HepG2 (cell line): ENCODE data around the gene MSI2. TPM values are rescaled to one million over a fixed set of nuclear protein-coding genes. Genes with fewer than 3 reads are reported as not detected.

Experiments used
- ADNP ChIP-seq: sonication (generic); formaldehyde crosslinking; IDR thresholded peaks from 2 replicates; pipeline ENCODE4 v1.4.0; 2020; ENCODE audit warnings: missing genetic modification reagents
- ESRRA ChIP-seq: sonication (generic); formaldehyde crosslinking; IDR thresholded peaks from 2 replicates; pipeline ENCODE4 v1.5.1; 2020; ENCODE audit warnings: mild to moderate bottlenecking, low read depth, missing genetic modification reagents
- FOXA1 ChIP-seq, 2 experiments: fragments of 450-650 bp in 1 of 2; sonication (generic) in 1 of 2; formaldehyde crosslinking in 1 of 2; IDR thresholded peaks; 2 replicates each; pipeline versions ENCODE4 v1.4.0 to v1.6.1; 2016 to 2020; ENCODE audit warnings: missing genetic modification reagents in 1 of 2
- FOXA3 ChIP-seq: IDR thresholded peaks from 2 replicates; pipeline ENCODE4 v1.6.1; 2016; ENCODE audit warnings: missing genetic modification reagents, missing compliant biosample characterization
- HDAC1 ChIP-seq: sonication (generic); formaldehyde crosslinking; IDR thresholded peaks from 2 replicates; pipeline ENCODE4 v1.5.1; 2020; ENCODE audit warnings: mild to moderate bottlenecking, missing genetic modification reagents
- KDM1A ChIP-seq: IDR thresholded peaks from 2 replicates; pipeline ENCODE4 v1.6.1; 2016; ENCODE audit warnings: missing compliant biosample characterization
- RCOR2 ChIP-seq: IDR thresholded peaks from 2 replicates; pipeline ENCODE4 v1.6.1; 2016; ENCODE audit warnings: missing biosample characterization, missing genetic modification reagents
- ZBTB40 ChIP-seq, 2 experiments: fragments of 450-650 bp in 1 of 2; sonication (generic) in 1 of 2; formaldehyde crosslinking in 1 of 2; IDR thresholded peaks; 2 replicates each; pipeline versions ENCODE4 v1.6.1 to v1.8.0; 2016 to 2022; ENCODE audit warnings: antibody characterized with exemption in 1 of 2, mild to moderate bottlenecking in 1 of 2, missing genetic modification reagents in 1 of 2
- ZMYM2 ChIP-seq: sonication (generic); formaldehyde crosslinking; IDR thresholded peaks from 2 replicates; pipeline ENCODE4 v1.8.0; 2022; ENCODE audit warnings: mild to moderate bottlenecking, missing genetic modification reagents
- ZMYM3 ChIP-seq: sonication (generic); formaldehyde crosslinking; IDR thresholded peaks from 2 replicates; pipeline ENCODE4 v1.5.1; 2020; ENCODE audit warnings: mild to moderate bottlenecking, missing genetic modification reagents
- ZNF260 ChIP-seq: sonication (generic); formaldehyde crosslinking; IDR thresholded peaks from 2 replicates; pipeline ENCODE4 v1.4.0; 2020; ENCODE audit warnings: missing genetic modification reagents, low read depth, mild to moderate bottlenecking, borderline replicate concordance
- polyA plus RNA-seq, 8 experiments: library from polyadenylated mRNA; depleted of rRNA in 3 of 8; stranded (reverse) in 7 of 8; unstranded in 1 of 8; fragments of >200 nt; fragmentation: Illumina TruSeq in 4 of 8; extraction: Trizol in 4 of 8; gene quantifications; 2 replicates each; pipeline versions ENCODE4 v1.2.1 to v1.2.3, GENCODE V29; 2011 to 2016; ENCODE audit warnings: low read depth in 4 of 8, missing spikeins in 1 of 8, mixed read lengths in 1 of 8; ENCODE audit not compliant: insufficient read depth in 1 of 8
- total RNA-seq, 5 experiments: library from RNA; depleted of rRNA; stranded (reverse); fragments of >200 nt; fragmentation: Illumina TruSeq; extraction: Trizol; gene quantifications; 2 replicates each; pipeline ENCODE4 v1.2.3, GENCODE V29; 2016; ENCODE audit warnings: low read depth in 1 of 5

The MSI2 gene
- total and polyA plus RNA-seq, 2 of the 13 experiments (the other 11 are each of a cell fraction or from before 2014, with no cell fraction given): 77.5 to 78.4 TPM

DNA sequence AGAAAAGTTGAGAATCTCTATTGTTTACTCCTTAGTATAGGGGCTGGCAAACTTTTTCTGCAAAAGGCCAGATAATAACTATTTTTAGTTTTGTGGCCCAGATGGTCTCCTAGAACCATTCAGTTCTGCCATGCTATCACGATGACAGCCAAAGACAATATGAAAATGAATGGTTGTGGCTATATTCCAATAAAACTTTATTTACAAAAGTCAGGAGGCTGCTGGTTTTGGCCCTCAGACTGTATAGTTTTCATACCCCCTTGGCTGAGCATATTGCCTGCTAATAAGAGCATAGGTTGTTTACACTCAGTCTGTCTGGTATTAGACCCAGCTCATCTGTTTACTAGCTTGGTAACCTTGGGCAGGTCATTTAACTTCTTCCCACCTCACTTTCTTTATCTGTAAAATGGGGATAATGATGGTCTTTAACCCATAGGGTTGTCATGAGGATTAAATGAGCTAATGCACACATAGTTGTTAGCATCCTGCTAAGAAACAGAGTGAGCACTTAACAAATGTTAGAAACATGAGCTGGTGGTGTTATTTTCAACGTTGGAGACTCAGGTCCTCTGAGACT is 156.3 kb downstream of the MSI2 start (continued):
- peak; percentile 85 for TF ChIP-seq ZMYM3
- TF ChIP-seq ZBTB40 (IDR thresholded peaks at IDR 0.05): peak; percentile 69
- TF ChIP-seq ZBTB40 (CRISPR knock-in tag; IDR thresholded peaks at IDR 0.05): peak; percentile 97
- peak; percentile 59; the same call in 1 of the 2 replicates for TF ChIP-seq ADNP
- peak; percentile 59; the same call in 1 of the 2 replicates for TF ChIP-seq ESRRA (CRISPR knock-in tag)
- peak; percentile 86 for TF ChIP-seq KDM1A (CRISPR knock-in tag)
- TF ChIP-seq ZMYM2 (CRISPR knock-in tag): peak; percentile 79; the same call in 1 of the 2 replicates
- peak; percentile 64 for TF ChIP-seq RCOR2
- no peak for TF ChIP-seq ZNF260
- peak; percentile 28; the same call in 1 of the 2 replicates for TF ChIP-seq HDAC1 (CRISPR knock-in tag)
- TF ChIP-seq FOXA1 (IDR thresholded peaks at IDR 0.05): no peak
- 0 out of 2 replicates have a peak, but pooled peaks have one; percentile 7 for TF ChIP-seq FOXA1 (CRISPR knock-in tag; IDR thresholded peaks at IDR 0.05)
- peak; percentile 1; the same call in 1 of the 2 replicates for TF ChIP-seq FOXA3 (CRISPR knock-in tag)
